Hematopoietic multipotent progenitor cell treated with erythropoietin and hydrocortisone succinate and interleukin-3 and kit ligand, for 4 days (in vitro differentiated cells): ENCODE results near the gene IZUMO4.
"Not testable (repeated sequence)": the region's sequence is repeated elsewhere in the genome, so short reads cannot be mapped to it uniquely, and the experiment has no call there.

ENCODE experiments used
- DNase-seq: peaks from one replicate; pipeline ENCODE4 v3.0.0-alpha.2; 2015

Gene IZUMO4

DNA sequence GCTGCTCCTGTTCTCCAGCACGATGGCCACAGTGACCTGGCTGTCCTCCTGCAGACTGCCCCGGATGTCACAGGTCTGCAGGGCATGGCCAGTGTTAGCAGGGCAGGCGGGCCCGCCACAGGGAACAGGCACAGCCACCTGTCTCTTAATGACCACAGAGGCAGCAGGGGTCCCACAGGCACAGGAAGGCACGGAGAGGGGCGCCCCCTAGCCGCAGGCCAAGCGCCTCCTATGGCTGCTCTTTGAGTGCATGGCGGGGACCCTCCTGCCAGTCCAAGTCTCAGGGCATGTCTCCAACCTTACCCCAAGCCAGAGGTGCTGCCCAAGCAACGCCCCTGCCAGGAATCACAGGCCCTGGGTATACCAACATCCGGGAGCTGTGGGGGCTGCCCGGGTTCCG lies 14.1 kb downstream of the IZUMO4 start:
- no peak for DNase-seq

DNA sequence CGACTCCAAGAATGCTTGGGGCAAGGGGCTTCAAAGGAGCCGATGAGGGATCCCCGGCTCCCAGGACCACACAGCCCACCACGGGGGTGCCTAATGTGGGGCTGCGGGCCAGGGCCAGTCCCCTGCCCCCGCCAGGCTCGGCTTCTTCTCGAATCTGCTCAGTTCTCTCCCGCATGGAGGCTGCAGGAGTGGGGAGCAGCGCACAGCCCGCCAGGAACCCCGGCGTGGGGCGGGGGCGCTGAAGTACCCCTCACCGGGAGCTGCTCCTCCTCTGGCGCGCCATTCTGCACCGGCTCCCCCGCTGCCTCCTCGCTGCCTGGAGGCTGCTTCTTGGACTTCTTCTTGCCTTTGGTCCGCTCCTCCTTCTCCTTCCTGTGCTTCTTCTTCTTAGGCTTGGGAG lies 14.7 kb downstream of the IZUMO4 start:
- DNase-seq, result no peak

DNA sequence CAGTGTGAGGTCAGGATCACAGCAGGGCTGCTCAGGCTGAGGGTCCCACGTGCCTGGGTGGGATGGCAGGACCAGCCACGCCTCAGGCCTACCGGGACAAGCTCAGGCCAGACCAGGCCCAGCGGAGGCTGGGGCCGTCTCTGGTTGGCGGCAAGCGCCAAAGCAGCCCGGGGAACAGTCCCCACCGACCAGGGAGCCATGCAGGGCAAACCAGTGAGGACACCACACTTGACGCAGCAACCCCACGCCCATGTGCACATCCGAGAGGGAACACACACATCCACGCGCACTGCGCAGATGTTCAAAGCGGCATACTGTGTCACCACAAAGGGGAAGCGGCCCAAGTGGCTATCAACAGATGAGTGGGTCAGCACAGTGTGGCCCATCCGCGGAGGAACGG lies 15.2 kb downstream of the IZUMO4 start:
- no peak for DNase-seq

DNA sequence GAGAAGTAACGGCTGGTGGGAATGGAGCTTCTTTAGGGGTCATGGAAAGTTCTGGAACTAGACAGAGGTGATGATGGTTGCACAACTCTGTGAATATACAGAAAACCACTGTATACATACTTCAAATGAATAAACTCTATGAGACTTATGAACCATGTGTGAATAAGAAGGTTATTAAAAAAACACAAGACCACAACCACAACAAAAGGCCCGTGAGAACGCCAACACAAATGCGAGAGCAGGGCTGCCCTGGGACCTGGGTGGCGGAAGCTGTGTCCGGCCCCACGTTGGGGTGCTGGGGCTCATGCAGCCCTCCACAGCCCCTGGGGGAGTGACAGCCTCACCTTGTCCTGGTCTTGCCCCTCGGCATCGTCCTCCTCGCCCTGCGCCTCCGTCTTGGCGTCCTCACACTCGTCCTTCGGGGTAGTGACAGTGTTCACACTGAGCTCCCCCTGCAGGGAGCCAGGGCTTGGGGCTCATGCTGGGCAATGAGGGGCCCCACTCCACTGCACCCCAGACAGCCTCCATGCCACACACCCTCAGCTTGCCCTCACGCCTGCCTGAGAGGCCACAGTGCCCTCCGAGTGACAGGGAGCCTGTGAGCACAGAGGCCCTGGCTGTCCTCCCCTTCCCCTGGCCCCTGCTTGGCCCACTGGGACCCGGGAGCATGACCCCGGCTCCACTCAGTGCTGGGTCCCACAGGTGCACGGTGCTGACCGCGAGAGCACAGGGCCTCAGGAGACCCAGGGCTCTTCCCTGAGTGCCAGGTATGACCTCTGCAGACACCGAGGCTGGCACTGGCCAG lies 16.0 kb downstream of the IZUMO4 start:
- no peak for DNase-seq

DNA sequence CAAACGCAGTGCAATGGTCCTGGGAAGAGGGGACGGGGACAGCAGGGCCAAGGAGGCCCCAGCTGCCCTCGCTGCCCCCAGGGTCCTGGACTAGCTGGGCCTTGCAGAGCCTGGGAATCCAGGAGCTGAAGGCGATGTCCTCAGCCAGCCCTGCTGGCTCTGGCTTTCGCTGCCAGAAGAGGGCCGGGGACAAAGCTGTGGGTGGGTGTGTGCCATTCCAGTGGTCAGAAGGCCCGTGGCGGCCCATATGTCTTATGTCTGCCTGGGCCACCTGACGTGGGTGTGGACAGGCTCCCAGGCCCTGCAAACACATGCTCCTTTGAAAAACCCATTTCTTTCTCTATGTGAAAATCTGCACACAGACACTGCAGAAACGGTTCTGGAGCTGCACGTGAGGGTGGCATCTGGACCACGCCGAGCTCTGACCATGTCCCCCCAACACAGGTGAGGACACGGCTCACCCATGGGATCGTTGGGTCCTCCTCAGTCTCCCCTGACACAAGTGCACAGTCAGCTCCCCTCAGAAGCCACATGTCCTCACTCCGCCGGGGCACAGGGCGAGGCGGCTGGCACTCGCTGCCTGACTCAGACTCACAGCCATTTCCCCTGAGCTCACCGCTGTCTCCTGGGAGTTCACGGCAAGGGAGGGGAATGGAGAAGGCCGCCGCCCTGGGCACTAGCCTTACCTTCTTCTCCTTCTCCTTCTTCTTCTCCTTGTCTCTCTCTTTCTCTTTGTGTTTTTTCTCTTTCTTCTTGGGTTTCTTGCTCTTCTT lies 16.9 kb downstream of the IZUMO4 start:
- no peak for DNase-seq

DNA sequence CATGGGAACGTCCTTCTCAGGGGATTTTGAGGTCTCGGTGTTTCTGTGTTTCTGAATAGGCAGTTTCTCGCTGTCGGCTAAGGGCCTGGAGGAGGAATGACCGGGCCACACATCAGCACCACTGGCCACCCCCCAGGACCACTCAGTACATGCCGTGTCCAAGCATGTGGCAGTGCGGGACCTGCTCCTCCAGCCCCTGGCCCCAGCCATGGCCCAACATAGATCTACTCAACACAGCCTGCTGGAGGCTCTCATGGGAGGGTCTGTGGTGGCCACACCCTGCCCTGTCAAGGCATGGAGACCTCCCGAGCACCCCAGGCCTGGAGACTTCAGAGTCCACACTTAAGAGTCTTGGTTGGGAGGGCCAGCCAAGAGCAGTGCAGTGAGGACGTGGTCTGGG lies 17.5 kb downstream of the IZUMO4 start:
- DNase-seq, result no peak

DNA sequence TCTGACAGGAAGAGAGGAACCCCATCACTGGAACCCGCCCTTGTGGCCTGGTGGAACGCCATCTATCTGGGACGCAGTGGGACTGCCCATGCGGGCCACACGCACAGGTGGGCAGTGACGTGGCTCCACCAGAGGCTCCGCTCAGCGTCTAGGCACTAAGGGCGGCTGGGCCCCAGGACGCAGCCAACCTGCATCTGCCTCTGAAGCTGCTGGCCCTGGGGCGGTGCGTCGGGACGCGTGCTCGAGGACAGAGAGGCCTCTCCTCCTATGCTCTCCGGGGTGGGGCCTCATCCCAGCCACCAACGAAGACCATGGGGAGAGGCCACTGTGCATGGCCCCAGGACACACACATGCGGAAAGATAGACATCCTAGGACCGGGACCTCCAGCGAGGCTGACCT lies 18.1 kb downstream of the IZUMO4 start:
- DNase-seq, result no peak

DNA sequence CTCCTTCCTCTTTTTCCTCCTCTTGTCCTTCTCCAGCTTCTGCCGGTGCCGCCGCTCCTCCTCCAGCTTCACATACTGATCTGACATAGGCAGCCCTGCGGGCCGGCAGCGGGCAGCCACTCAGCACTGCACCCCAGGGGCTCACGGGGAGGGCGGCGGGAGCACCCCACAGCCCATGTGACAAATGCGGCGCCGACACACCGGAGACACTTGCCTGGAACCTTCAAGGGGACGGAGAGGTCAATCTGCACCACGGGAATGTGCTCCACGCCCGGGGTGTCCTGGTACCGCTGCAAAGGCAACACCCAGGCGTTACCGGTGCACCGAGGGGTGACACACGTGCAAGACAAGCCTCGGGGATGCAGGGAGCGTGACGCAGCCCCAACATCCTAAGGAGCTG lies 18.6 kb downstream of the IZUMO4 start:
- no peak for DNase-seq

DNA sequence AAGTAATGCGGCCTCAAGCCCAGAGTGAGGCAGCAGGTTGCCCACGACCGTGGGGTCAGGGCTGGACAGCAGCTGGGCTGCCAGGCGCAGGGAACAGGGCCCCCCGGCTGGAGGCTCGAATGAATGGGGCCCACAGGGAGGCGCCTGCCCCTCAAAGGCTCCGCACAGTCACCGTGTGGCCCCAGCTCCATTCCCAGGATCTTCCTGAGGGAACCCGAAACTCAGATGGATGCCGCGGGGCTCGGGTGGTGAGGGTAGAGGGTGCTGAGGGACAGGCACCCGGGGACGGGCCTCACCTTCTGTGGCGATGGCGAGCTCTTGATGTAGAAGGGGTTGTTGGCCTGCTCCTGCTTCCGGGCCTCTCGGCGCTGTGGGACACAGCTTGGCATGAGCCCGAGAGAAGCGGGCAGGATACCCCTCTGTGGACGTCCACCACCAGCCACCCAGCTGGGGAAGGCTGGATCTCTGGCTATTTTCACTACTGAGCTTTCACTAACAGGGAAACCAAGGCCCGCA lies 19.3 kb downstream of the IZUMO4 start:
- no peak for DNase-seq

DNA sequence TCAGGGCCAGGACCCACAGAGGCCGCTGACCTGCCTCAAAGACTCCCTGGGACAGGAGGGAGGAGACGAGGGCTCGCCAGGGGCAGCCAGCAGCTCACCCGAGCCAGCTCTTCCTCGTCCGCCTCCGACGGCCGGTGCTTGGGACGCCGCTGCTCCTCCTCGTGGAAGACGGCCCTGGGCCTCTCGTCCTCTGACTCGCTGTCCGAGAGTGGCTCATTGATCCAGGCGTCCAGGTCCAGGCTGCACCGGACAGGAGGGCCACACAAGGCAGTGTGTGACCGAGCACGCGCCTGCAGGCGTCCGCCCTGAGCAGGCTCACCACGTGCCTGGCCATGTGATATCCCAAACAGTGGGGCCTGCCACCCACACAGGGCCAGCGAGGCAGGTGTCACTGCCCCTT lies 19.8 kb downstream of the IZUMO4 start:
- DNase-seq, result no peak

DNA sequence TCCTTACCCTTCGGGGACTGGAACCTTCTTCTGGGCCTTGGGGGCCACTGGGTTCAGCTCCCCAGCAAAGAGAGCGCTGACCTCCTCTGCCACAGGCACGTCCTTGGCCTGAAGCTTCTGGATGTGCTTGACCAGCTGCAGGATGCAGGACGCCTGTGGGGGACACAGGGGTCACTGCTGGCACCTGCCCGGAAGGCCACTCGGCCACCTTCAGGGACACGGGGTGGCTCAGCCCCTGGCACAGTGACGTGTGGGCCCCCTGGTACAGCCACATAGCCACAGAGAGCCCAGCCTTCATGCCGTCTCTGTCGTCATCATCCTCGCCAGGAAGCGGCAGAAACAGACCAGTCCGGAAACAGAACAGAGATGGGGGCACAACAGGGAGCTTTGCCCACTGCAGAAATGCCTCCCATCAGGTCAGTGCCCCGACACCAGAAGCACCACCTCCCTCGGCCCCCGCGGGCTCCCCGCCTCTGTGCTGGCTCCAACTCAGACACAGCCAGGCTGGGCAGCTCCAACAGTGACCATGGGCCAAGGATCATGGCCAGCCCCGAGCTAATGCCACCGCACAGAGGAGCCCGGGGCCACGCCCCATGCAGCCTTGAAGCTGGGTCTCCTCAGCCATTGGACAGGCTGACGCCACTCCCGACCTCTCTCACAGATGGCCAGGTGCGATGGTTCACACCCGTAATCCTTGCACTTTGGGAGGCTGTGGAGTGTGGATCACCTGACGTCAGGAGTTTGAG lies 20.7 kb downstream of the IZUMO4 start:
- no peak for DNase-seq

DNA sequence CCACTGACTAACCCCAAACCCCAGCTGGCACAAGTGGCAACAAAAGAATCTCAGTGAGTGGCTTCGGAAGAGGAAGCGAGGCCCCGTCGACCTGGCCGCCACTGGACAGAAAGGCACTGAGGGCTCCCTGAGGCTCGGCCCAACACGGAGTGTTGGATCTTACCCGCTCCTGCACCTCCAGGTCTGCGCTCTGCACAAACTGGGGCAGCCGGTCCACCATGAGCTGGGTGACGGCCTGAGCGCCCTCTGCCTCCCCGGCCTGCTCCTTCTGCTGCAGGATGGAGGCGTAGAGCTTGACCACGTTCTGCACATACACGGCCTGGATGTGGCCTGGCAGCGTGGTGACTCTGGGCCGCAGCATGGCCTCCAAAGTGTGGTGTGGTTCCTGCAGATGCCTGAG lies 21.7 kb downstream of the IZUMO4 start:
- no peak for DNase-seq

DNA sequence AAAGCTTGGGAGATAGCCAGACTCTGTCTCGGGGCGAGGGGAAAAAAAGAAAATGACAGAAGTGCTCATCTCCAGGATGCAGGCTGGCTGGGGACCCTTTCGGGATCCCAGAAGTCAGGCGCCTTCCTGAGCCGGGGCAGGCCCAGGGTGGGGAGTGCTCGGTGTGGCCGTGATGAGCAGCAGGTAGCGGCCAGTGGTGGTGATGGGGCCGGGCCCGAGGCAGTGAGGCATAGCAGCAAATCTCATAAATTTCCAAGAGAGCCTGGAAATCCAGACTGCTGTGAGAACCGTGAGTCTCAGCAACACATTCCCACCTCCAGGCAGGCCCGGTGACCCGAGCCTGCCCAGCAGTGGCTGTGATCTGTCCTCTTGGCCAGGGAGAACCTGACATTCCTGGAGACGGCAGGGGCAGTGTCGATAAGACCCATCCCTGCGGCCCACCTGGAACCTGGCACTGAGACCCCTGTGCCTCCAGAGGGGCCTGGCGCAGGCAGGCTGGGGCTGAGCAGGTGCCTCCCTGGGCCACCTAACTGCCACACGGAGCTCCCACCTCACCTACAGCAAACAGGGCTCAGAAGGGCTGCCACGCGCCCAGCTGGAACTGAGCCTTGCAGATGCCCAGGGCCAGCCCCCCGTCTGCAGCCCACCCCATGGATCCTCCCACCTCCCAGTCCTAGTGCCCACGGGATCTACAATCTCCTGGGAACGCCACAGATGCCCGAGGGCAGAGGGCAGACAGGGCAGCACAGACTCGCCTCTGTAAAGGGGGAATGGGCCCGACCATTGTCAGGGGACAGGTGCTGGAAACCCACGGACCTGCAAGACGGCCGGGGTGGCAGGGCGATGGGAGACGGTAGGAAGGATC lies 23.4 kb downstream of the IZUMO4 start:
- no peak for DNase-seq

DNA sequence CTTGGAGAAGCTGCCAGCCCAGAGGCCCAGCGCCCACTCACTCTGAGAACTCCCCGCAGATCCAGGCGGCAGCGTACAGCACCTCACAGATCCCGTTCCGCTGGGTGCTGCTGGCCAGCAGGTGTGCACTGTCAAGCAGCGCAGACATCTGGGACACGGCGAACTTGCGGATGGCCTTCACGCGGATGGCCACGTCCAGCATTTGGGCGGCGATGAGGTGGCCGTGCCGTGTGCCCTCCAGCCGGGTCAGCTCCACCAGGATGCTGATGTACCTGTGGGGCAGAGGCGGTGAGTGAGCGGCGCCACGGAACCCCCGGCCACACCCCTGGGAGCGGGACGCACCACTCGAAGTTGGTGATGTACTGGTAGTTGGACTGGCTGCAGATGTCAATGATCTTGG lies 24.1 kb downstream of the IZUMO4 start:
- DNase-seq, result no peak

DNA sequence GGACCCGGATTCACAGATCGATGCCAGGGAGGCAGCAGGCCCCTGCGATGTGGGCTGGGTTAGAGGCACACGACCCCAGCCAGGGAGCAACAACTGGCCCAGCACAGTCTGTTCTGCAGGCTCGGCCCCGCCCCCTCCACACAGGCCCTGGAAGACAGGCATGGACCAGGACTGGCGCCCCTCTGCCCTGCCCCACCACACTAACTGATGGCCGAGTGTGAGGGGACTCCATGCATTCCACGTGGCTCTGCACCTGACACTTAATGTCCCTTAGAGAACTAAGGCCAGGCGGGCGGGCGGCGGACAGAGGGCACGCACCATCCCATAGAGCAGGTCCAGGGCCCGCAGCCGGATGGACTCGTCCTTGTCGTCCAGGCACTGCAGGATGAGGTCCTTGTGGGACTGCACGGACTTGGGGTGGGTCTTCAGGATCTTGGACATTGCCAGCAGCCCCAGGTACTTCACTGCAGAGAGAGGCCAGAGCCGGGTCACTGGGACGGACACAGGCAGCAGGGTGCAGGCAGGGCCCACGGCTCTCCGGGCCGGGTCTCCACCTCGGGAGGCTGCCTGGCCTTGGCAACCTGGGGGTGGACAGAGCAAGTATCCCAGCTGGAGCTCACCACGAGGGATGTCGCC lies 24.8 kb downstream of the IZUMO4 start:
- no peak for DNase-seq

DNA sequence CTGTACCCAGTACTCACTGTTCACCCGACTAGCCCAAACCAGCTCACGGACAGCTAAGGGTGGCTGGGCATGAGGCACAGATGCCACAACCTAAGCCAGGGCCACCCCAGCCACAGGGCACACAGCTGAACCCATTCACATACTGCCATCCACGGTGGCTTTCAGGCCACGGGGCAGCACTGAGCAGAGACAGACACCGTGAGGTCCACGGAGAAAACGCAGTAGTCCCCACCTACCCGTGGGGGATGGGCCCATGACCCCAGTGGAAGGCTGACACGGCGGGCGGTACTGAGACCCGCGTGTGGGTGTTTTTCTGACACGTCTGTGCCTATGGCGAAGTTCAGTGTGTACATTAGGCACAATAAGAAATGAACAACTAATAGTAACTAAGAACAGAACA lies 25.5 kb downstream of the IZUMO4 start:
- no peak for DNase-seq

DNA sequence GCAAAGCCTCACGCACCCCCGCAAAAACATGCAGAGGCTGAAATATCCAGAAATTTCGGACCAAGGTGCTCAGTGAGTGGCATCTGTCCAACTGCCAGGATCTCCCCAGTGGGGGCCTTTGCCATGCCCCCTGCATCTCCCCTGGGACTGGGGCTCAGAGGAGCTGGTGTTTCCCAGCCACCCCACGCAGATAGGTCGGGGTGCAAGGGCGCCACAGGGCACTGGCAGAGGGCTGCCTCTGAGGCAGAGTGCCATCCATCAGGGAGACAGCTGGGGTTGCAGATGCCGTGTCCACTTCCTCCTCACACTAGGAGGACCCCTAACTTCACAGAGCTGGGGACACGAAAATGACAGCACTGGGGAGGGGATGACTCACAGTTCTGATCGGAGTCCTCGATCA lies 26.3 kb downstream of the IZUMO4 start:
- no peak for DNase-seq

DNA sequence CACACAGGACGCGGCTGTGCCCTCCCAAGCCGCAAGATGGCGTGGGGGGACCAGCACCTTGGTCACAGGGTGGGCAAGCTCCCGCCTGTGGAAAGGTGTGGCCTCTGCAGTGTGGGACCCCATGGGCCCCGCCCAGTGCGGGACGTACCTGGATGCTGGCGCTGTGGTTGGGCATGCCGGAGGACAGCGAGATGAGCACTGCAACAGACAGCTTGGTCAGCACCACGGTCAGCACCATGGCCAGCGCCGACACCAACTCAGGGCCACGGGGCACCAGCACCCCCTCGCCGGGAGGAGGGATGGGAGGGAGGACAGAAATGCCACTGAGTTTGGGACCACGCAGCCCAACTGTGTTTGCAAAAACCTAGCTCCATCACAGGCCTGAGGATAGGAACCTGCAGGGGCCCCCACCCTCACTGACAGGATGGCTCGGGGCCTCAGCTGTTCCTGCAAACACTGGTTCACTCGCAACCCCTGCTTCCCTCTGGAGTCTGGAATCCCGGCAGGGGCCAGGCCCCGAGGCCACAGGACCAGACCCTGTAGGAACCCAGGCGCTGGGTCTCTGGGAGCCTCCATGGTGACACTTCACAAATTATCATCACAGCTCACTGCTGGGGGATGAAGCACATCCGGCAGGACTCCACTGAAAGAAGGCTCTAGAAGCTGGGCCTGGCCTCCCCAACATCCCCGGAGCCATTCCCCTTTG lies 27.1 kb downstream of the IZUMO4 start:
- DNase-seq, result peak; percentile 53

DNA sequence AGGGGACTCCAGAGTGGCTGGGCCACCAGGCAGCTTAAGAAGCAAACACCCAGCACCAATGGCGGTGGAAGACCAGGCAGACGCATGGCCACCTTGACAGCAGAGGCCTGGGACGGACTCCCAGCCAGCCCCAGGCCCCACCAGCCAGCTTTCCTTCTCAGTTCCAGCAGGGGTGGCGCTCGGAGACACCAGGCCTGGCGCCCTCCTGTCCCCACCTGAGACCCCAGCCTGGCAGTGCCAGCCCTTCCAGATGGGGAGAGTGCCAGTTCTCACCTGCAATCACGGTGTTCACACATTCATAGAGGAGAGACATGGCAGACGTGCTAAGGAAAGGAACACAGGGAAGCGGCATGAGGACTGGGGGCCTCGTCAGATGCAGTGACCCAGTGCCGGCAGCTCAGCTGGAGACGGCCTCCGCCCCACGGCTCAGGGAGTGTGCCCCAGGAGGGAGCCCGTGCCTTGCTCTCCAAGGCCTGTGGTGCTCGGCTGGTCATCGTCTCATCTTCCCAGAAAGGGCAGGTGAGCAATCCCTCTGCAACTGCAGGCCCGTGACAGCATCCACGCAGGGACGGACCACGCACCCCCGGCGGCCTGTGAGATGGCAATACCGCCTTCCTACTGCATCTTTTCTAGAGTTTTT lies 30.3 kb downstream of the IZUMO4 start:
- DNase-seq, result no peak

DNA sequence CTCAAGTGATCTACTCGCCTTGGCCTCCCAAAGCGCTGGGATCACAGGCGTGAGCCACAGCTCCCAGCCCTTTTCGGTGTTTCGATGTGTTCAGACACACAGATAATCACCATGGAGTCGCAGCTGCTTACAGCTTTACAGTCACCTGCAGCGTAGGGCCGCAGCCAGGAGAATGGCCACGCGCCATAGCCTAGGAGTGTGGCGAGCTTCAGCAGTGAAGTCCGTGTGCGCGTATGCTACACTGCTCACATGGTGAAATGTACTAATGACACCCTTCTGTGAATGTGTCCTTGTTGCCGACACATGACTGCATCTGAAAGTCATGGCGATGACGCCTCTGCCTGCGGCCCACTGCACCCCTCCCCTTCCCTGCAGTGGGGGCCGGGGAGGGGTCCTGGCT lies 31.0 kb downstream of the IZUMO4 start:
- no peak for DNase-seq

DNA sequence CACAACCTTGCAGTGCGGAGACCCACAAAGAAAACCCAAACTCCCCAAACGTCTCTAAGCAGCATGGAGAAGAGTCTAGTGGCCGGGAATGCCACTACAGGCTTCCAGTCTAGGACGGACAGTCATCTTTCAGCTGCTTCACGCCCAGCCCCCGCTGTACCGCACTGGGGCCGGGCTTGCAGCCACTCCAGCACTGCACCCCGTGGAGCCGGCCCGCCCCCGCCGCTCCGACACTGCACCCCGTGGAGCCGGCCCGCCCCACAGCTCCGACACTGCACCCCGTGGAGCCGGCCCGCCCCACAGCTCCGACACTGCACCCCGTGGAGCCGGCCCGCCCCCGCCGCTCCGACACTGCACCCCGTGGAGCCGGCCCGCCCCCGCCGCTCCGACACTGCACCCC lies 31.5 kb downstream of the IZUMO4 start:
- not testable (repeated sequence) for DNase-seq
